GM12891 (cell line): ENCODE data around the gene REV1.
"Not testable (repeated sequence)": the region's sequence is repeated elsewhere in the genome, so short reads cannot be mapped to it uniquely, and the experiment has no call there.

Experiments
- DNase-seq: peaks from one replicate; pipeline ENCODE4 v3.0.0; 2011; ENCODE audit warnings: low spot score; ENCODE audit not compliant: insufficient read length
- FAIRE-seq: peaks from 2 replicates; lab custom pipeline; 2011; peaks lifted over from hg19 to GRCh38; lab: Jason Lieb, UNC
- PAX5 ChIP-seq: IDR thresholded peaks from 2 replicates; pipeline ENCODE4 v1.6.1; 2011; ENCODE audit warnings: low read length, moderate library complexity, mild to moderate bottlenecking; ENCODE audit not compliant: insufficient read depth, severe bottlenecking
- POLR2A ChIP-seq: IDR thresholded peaks from 2 replicates; pipeline ENCODE4 v1.6.1; 2011; ENCODE audit warnings: low read depth, low read length, control low read depth
- POLR2AphosphoS5 ChIP-seq: IDR thresholded peaks from 2 replicates; pipeline ENCODE4 v1.6.1; 2011; ENCODE audit warnings: low read depth, low read length, control low read depth
- POU2F2 ChIP-seq: IDR thresholded peaks from 2 replicates; pipeline ENCODE4 v1.6.1; 2011; ENCODE audit warnings: low read depth, mild to moderate bottlenecking, control low read depth, low read length, moderate library complexity
- SPI1 ChIP-seq: IDR thresholded peaks from 2 replicates; pipeline ENCODE4 v1.6.1; 2011; ENCODE audit warnings: low read depth, low read length, control low read depth
- TAF1 ChIP-seq: IDR thresholded peaks from 2 replicates; pipeline ENCODE4 v1.6.1; 2011; ENCODE audit warnings: low read depth, low read length, control low read depth

Gene REV1

DNA sequence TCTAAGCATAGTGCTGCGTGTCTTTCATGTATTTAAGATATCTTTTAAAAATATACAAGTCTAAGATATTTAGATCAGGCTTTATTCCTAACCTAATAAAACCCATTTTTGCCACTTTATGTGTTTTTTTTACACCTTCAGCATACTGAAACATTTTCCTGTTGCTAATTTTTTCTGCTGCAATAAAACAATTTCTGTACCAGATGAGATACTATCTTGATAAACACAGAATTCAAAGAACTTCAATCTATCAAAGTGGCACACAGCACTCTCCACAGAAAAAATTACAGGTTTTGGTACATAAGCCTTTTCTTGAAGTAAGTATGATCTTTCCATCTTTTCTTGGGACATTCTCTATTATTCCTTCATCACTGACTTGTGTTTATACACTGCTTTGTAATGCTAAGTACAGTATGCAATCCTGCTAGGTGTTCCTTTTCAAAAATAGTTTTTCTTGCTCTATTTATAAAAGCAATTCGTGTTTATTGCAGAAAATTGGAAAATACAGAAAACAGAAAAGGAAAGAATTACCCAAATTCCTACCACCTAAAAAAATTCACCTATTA, 16.2 kb downstream of the REV1 start:
- TF ChIP-seq POLR2AphosphoS5: no peak
- FAIRE-seq: no peak
- no peak for DNase-seq

DNA sequence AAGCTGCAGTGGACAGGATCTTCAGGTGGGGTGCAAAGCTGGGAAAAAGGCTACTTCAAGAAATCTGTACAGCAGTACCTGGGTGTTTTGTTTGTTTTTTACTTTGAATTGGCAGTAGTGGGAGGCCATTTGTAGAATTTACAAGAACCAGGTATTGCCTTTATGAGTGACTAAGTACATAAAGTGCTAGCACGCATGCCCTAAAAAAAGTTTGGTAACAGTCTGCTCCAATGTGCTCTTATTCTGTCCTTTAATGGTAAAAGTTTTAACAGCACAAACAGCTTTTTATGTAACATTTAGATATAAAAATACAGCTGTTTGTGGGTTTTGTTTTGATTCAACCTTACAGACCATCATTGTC, 17.2 kb downstream of the REV1 start:
- FAIRE-seq (no peak), DNase-seq (no peak)
- TF ChIP-seq POLR2A (no peak), SPI1 (no peak), PAX5 (no peak), POLR2AphosphoS5 (no peak), POU2F2 (no peak)

DNA sequence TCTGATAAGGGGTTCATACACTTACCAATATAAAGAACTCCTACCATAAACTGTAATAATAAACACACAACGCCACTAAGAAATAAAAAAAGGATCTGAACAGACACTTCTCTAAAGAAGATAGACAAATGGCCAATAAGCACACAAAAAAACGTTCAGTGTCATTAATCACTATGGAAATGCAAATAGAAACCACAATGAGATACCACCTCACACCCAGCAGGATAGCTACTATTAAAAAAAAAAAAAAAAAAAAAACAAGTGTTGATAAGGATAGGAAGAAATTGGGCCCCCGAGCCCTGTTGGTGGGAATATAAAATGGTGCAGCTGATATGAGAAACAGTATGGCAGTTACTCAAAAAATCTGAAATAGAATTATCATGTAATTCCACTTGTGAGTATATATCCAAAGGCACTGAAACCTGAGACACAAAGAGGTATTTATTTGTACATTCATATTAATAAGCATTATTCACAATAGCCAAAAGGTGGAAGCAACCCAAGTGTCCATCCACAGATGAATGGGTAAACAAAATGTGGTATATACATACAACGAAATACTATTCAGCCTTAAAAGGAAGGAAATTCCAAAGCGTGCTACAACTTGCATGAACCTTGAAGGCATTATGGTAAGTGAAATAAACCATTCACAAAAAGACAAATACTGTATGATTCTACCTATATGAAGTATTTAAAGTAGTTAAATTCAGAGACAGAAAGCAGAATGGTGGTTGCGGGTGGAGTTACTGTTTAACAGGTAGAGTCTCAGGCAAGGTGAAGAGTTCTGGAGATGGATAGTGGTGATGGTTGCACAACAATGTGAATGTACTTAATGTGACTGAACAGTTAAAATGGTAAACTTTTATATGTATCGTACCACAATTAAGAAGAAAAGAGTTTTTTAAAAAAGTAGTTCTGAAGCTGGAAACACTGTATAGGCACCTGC, 17.9 kb downstream of the REV1 start:
- FAIRE-seq (no peak), DNase-seq (no peak)
- TF ChIP-seq SPI1 (no peak), POLR2A (no peak), POU2F2 (no peak), POLR2AphosphoS5 (no peak), TAF1 (no peak), PAX5 (no peak)

DNA sequence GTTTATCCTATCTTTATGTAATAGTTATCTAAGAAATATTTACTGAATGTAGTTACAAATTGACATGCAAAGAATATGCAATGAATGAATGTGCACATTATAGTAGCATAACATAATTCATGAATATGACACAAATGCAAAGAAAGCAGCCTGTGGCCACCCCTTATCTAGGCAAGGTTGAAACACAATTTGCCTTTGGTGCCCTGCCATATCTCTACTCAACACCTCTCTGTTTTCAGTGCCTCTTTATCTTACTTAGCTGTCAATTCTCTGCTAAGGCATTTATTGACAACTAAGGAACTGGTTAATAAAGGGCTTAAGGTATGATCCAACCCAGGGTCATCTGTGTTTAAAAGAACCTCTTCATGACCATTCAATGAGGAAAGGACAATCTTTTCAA, 18.9 kb downstream of the REV1 start:
- TF ChIP-seq TAF1: no peak
- TF ChIP-seq PAX5: no peak
- TF ChIP-seq POU2F2: no peak
- DNase-seq: no peak
- FAIRE-seq: no peak

DNA sequence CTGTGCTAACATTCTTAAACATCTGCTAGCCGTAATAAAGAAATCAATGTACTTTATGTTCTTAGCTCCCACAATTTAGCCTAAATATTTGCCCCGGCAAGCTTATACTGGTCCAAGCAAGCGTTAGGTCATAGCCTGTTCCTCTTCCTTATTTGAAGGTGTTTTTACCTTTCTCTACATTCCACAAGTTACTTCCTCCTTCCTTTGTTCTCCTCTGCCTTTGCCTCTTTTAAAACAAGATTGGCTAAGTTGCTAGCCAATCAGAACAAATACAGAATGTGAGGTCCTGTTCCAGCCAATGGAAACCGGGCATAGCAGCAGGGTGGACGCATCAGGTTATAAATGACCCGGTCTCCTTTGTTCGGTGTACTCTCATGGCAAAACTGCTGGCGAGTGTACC, 19.4 kb downstream of the REV1 start:
- FAIRE-seq, DNase-seq: not testable (repeated sequence)

DNA sequence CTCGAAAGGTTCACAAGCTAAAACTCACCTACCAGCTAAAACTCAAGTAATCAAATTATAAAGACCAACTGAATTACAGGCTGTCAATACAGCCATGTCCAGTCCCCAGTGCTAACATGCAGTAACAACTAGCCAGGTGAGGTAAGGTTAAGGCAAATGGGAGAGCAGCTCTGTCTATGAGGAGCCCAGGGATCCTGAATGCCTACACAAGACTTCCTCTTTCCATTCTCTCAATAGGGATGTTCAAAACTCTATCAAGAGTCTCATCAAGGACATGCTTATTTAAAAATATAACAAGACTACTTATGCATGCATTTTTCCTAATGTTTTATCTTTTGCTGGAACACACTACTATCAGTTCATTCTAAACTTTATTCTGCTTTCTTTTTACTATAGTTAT, 20.4 kb downstream of the REV1 start:
- FAIRE-seq: no peak
- TF ChIP-seq POU2F2 (no peak), POLR2A (no peak), TAF1 (no peak), PAX5 (no peak), SPI1 (no peak), POLR2AphosphoS5 (no peak)
- no peak for DNase-seq

DNA sequence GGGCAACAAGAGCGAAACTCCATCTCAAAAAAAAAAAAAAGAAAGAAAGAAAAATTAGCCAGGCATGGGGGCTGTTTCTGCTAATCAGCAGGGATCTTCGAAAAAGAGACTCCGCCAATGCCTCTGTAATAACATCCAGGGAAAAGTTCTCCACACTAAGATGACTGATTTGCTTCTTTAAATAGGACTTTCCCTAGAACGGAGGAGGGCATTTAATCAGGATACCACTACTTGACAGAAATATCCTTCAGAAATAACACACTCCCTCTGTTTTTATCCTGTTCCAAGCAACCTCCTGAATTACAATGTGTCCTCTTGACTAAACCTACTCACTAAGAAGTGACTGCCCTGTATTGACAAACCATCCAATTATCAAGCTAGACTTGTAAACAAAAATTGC, 21.7 kb downstream of the REV1 start:
- DNase-seq (no peak), FAIRE-seq (no peak)
- no peak for TF ChIP-seq POU2F2
- no peak for TF ChIP-seq POLR2A
- TF ChIP-seq POLR2AphosphoS5: no peak
- TF ChIP-seq SPI1: no peak
- TF ChIP-seq PAX5: no peak
- no peak for TF ChIP-seq TAF1

DNA sequence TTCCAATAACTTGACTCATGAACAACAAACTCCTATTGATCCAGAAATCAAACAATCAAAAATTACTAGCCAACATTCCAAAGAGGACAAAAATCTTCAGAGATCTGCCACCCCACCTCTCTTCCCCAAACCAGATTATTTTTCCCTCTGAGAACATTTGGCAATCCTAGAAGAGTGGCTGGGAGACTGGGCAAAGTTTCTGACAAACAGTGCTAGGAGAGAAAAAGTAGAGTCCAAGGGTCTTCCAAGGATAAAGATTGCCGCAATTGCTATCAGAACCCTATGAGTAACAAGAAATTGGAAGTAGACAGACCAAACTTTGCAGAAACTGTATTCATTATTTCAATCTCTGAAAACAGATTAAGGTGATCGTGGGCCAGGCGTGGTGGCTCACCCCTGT, 22.4 kb downstream of the REV1 start:
- DNase-seq: no peak
- FAIRE-seq: no peak
- TF ChIP-seq POLR2A: no peak

DNA sequence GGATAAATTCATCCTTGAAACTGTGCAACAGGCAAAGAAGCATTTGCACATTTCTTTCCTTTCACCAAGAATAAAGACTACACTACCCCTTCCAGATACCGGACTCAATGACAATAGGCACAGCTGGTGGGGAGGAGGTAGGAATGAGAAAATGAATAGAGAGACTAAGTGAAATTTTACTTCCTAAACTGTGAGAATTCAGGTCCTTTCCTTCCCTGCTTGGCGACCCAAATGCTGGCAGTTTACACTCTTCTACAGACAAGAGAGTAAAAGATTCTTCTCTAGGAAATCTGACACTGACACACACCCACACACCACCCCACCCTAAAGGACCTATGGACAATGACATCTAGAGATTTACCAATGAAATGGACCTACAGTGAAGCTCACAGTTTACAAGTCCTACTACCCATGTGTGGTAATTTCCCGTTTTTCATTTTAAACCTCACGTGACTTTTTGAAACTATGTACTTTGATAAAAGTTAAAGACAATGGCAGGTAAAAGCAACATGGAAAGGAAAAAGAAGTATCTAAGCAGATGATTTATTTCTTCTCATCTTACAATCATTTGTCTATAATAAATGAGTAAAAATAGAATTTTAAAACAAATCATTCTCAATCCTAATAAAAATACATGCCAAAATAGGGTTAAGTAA, 27.9 kb downstream of the REV1 start:
- FAIRE-seq (no peak), DNase-seq (no peak)
- TF ChIP-seq SPI1 (no peak), POU2F2 (no peak), PAX5 (no peak), POLR2AphosphoS5 (no peak), TAF1 (no peak), POLR2A (no peak)

DNA sequence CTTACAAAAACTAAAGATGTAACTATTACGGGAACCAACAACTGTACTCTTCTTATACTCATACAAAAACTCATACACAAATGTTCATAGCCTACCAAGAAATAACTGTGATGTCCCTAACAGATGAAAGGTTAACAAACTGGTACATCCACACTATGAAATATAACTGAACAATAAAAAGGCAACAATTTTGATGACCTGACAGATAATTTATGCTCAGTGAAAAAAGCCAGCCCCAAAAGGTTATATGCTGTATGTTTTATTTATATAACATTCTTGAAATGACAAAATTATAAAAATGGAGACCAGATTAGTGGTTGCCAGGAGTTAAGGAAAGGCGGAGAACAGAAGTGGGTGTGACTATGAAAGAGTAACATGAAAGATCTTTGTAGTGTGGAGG, 31.3 kb downstream of the REV1 start:
- FAIRE-seq (no peak), DNase-seq (no peak)
- no peak for TF ChIP-seq POLR2A
- no peak for TF ChIP-seq POU2F2
- no peak for TF ChIP-seq POLR2AphosphoS5
- TF ChIP-seq SPI1: no peak
- TF ChIP-seq PAX5: no peak
- TF ChIP-seq TAF1: no peak

DNA sequence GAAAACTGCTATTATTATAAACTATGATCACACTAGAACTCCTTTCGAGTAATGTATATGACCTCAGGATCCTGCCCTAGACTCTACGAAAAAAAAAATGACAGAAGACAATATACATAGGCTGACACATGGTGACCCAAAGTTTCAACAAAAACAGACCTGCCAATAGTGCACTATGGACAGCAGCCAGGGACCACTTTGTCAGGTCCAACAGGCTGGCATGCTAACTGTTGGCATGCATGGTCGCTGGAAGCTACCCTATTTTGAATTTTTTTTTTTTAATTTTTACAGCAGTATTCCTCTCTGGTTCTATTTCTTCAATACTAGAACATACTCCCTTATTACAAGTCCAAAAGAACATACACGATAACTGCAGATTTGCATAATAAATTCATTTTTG, 38.1 kb downstream of the REV1 start:
- TF ChIP-seq POLR2AphosphoS5: no peak
- TF ChIP-seq SPI1: no peak
- TF ChIP-seq TAF1: no peak
- no peak for TF ChIP-seq POU2F2
- no peak for TF ChIP-seq POLR2A
- no peak for TF ChIP-seq PAX5
- DNase-seq (no peak), FAIRE-seq (no peak)
